ENCODE measurements around the gene SSX4B.
"Not testable (repeated sequence)": the region's sequence is repeated elsewhere in the genome, so short reads cannot be mapped to it uniquely, and the experiment has no call there.

The SSX4B gene

GRCh38 chrX:48411860-48412259 is at the start of gene SSX4B:
Gene SSX4B, minus strand, starts transcription at chrX:48411960. Its CDS starts 588 bp downstream, at chrX:48411372.
- not testable (repeated sequence) for DNase-seq

- DNase-seq: no peak
Measured at GRCh38 chrX:48460606-48461005, 48.8 kb upstream of the SSX4B start.

DNA sequence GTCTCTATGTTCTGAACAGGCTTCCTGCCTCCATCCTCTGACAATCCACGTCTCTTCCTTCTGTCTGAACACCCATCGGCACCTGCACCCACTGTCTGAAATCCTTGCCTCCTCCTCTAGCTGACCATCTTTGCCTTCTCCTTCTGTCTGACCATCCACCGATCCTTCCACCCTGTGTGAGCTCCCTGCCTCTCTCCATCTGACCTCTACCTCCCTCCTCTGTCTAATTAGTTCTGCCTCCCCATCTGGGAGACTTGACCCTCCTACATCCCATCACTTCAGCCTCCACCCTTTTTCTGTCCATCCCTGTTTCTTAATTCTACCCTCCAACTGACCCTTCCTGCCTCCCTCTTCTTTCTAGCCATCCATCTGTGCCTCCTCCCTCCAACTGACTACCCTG is 48.3 kb upstream of the SSX4B start:
- no peak for DNase-seq

DNA sequence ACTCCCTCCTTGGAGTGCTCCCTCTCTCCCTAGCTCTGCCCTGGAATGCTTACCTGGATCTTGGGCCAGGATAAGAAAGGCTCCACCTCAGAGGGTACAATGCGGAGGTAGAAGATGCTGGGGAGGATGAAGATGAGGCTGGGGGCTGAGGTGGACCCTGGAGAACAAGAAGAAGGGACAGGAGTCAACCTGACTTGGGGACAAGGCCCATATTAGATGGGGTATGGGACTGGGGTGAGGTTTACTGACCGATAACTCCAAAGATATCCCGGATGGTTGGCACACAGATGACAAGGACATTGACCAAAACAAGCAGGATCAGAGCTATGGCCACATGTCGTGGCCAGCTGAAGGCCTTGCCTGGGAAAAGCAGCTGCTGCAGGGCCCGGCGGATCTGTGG is 47.7 kb upstream of the SSX4B start:
- no peak for DNase-seq

DNA sequence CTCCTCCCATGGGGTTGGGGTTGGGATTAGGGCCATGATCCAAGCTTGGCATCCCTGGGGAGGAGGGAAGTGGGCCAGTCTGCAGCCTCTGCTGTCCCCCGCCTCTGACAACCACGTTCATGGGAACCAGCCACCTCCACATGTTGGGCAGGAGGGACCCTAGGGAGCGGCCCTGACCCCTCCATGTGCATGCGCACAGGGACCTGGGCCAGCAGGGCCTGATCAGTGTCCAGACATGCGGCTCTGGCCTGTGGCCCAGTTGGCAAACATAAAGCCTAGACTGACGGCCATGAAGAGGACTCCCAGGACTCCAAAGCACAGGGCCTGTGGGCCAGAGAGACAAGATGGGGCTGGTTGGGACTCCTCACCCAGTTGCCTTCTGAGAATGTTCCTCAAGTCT is 47.0 kb upstream of the SSX4B start:
- no peak for DNase-seq

DNA sequence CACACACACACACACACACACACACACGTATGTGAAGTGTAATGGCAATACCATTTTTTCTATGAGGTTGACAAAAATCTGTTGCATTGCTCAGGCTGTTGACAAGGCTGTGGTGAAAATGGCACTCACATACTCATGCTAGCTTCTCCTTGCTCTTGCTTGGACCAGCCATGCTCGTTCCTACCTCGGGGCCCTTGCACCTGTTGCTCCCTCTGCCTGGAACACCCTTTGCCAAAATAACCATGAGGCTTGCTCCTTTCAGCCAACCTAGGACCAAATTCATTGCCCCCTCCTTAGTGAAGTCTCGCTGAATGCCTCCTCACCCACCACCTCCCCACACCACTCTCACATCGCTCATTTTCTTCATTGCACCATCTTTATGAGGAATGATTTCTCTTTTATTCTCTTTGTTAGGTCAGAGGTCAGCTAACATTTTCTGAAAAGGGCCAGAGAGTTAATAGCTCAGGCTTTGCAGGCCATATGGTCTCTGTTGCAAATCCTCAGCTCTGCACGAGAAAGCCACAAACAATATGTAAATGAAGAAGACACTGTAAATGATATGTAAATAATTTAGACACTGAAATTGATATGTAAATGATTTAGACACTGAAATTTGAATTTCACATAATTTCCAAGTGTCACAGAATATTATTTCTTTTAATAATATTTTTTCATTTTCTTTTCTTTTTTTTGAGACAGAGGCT is 45.0 kb upstream of the SSX4B start:
- DNase-seq: no peak

DNA sequence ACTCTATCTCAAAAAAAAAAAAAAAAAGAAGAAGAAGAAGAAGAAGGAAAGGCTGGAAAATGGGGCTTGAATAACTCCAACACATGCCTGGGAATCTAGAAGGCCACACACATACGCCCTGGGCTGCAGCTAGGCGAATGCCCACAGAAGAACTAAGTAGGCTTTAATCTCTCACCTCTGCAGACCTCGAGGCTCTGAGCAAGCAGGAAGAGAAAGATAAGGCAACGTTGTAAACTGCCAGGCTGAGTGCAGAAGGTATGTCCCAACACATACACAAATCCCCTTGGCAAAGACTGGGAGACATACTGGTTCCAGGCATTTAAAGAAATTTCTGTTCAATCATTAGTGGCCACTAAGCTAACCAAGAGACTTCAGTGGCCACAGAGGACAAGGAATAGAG is 39.9 kb upstream of the SSX4B start:
- DNase-seq: no peak

DNA sequence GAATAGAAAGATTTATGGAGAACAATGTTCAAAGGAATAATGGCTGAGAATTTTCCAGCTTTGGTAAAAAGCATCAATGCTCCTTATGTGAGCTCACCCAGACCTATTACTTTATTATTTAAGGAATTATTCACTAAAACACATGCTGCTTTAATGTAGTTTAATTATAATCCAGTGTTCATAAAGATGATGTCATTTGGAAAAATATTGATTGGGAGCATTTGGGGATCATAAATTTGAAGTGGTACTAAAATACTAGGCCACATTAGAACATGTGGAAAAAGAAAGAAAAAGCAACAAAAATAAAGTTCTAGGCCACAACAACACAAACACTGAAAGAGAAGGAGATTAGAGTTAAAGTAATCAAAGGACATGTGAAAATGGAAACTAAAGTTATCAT is 38.3 kb upstream of the SSX4B start:
- DNase-seq: no peak

GRCh38 chrX:48447201-48447600 is 35.4 kb upstream of the SSX4B start:
- DNase-seq: not testable (repeated sequence)

GRCh38 chrX:48433713-48434112 is 22.0 kb upstream of the SSX4B start:
- not testable (repeated sequence) for DNase-seq

DNA sequence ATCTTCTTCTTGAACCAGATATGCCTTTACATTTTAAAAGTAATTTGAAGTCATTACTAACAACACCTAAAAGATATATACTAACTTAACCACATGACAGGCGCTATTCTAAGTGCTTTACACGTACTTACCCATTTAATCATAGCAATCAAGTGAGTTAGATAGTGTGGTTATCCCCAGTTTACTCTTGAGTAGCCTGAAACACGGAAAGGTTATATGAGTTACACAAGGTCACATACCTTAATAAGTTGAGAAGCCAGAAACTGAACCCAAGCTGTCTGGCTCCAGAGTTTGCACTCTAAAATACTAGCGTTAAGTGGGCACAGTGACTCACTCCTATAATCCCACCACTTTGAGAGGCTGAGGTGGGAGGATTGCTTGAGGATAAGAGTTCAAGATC is 18.4 kb upstream of the SSX4B start:
- DNase-seq: not testable (repeated sequence)

DNA sequence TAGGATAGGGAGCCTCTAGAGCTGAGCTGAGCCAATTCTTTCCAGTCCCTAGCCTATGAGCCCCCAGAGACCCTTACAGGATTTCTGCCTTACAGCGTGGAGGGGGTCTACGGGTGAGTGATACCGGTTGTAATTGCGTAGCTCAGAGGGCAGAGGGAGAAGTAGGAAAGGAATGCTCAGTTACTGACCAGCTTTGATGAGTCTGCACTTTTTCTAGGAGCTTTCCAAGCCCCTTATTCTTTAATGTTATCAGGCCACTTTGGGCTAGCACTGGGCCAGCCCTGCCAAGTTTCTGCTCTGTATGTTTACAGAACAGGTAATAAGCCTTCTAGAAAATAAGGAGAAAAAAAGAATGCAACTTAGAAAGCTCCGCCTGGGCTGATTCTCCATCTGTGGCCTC is 17.8 kb upstream of the SSX4B start:
- not testable (repeated sequence) for DNase-seq

DNA sequence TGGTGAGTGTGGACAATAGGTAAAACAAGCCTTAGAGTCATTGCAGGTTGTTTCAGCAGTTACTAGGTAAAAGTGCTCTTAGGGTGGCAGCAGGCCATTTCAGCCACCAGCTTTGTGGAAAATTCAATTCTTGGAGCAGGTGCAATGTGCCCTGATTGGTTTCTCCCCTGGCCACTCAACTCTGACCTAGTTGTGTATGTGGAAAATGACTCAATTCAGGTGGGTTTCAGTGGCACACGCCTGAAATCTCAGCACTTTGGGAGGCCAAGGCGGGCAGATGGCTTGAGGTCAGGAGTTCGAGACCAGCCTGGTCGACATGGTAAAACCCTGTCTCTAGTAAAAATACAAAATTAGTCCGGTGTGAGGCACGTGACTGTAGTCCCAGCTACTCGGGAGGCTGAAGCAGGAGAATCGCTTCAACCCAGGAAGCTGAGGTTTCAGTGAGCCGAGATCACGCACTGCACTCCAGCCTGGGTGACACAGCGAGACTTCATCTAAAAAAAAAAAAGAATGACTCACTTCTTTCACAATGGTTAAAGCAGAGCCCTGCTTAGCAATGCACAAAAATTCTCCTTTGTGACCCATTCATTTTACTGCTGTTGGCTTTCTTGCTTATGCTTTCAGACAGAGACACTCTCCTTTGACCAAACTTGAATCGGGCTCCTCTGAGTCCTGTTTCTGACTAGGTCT is 15.4 kb upstream of the SSX4B start:
- not testable (repeated sequence) for DNase-seq

- DNase-seq: not testable (repeated sequence)
Measured at GRCh38 chrX:48397825-48398224, 13.9 kb downstream of the SSX4B start.

- not testable (repeated sequence) for DNase-seq
Measured at GRCh38 chrX:48396931-48397330, 14.8 kb downstream of the SSX4B start.

- DNase-seq: not testable (repeated sequence)
Measured at GRCh38 chrX:48383239-48383638, 28.5 kb downstream of the SSX4B start, which contains the start of gene SSX4. Gene SSX4, plus strand, starts transcription at chrX:48383539. Its CDS starts 515 bp downstream, at chrX:48384054.

DNA sequence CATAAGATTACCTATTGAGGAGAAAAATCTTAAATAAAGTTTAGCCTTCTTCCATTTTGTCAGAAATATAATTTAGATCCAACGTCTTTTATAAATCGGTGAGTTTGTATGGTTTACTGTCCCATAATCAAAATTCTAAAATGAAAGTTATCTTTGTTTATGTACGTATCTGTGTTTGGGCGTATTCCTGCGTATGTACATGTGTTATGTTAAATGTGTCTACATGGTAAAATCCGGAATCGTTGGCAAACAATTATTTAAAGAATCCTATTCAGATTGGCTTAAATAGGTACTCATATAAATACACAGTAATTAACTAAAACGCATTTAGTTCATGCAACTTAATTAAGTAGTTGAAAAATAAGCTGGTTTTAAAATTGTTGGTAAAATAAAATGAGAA is 41.4 kb downstream of the SSX4B start:
- not testable (repeated sequence) for DNase-seq

- DNase-seq: not testable (repeated sequence)
Measured at GRCh38 chrX:48367717-48368408, 43.9 kb downstream of the SSX4B start.

GRCh38 chrX:48359281-48359680 is 52.5 kb downstream of the SSX4B start:
- not testable (repeated sequence) for DNase-seq

DNA sequence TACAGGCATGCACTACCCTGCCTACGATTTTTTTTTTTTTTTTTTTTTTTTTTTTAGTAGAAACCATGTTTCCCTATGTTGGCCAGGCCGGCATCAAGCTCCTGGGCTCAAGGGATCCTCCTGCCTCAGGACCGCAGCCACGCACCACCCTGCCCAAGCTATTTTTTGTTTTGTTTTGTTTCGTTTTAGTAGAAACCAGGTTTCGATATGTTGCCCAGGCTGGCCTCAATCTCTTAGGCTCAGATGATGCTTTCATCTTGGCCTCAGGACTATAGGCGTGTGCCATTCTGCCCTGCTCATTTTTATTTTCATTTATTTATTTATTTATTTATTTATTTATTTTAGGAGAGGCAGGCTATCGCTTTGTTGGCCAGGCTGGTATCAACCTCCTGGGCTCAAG is 54.1 kb downstream of the SSX4B start:
- DNase-seq: no peak

DNA sequence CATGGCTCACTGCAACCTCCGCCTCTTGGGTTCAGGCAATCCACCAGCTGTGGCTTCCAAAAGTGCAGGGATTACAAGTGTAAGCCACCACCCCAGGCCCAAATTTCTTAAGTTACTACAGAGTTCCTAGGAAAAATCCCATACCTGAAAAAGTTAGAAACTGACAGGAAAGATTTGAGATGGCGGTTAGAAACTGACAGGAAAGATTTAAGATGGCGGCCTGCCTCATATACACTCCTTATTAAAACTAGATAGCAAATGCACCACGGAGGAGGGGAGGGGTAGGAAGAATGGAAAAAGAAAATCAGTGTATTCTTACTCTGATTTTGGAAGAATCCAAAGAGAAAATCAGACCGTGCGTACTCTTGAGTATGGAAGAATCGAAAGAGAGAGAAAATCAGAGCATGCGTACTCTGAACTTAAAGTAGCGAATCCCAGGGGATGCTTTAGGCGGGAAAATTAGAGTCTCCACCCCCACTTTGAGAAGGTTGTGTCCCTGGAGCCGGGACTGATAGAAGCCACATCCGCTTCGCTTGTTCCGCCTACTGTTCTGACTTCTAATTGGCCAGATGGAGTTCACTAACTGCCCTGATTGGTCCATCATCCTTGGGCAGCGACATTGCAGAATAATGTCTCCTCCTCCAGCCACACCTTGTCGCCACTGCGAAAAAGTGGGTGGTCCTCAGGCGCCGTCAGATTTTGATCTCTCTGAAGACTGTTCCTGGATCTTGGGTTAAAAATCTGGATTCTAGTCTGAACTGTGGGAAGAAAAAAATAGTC is 55.3 kb downstream of the SSX4B start, which contains the start of gene SSX3:
Gene SSX3, minus strand, starts transcription at position 389 of the 780 bp plus-strand sequence. CDS start 1,454 bp downstream, outside the sequence.
- DNase-seq: not testable (repeated sequence)

Measured in right hindlimb (tissue), 1 donor.